Activated CD4-positive, alpha-beta T cell treated with anti-CD3 and anti-CD28 coated beads, Interleukin-2, amount 10 ng/mL, durations not matched to agents 7 days and 5 days (primary cell): Measurements from ENCODE around the gene LRG1. TPM values are rescaled to one million over a fixed set of nuclear protein-coding genes. Genes with fewer than 3 reads are reported as not detected.
"Not testable (repeated sequence)": the region's sequence is repeated elsewhere in the genome, so short reads cannot be mapped to it uniquely, and the experiment has no call there.

ENCODE experiments used
- CTCF ChIA-PET: fragments of 350-600 bp; sonication (Branson Sonifier 250); formaldehyde crosslinking; loops from one replicate; lab custom pipeline; 2021; ENCODE audit warnings: antibody characterized with exemption; lab: Charles Lee
- POLR2A ChIA-PET: fragments of 350-600 bp; sonication (Branson Sonifier 250); formaldehyde crosslinking; loops from one replicate; lab custom pipeline; 2021; ENCODE audit warnings: antibody characterized with exemption; lab: Charles Lee
- DNase-seq: peaks from one replicate; pipeline ENCODE4 v3.0.0-alpha.2; 2020
- H3K27ac Mint-ChIP-seq: one replicate; pipeline ENCODE4 v1.8.0; 2021; ENCODE audit warnings: mild to moderate bottlenecking, moderate library complexity, mixed read lengths
- H3K27me3 Mint-ChIP-seq: one replicate; pipeline ENCODE4 v1.8.0; 2021; ENCODE audit warnings: mixed read lengths
- H3K36me3 Mint-ChIP-seq: one replicate; pipeline ENCODE4 v1.8.0; 2021; ENCODE audit warnings: low read depth, mixed read lengths
- H3K4me1 Mint-ChIP-seq: one replicate; pipeline ENCODE4 v1.8.0; 2021; ENCODE audit warnings: mixed read lengths
- H3K4me3 Mint-ChIP-seq: one replicate; pipeline ENCODE4 v1.8.0; 2021; ENCODE audit warnings: mild to moderate bottlenecking, moderate library complexity, mixed read lengths
- H3K9me3 Mint-ChIP-seq: one replicate; pipeline ENCODE4 v1.8.0; 2021; ENCODE audit warnings: mixed read lengths
- total RNA-seq, 2 experiments: library from RNA; stranded (reverse); gene quantifications; one replicate each; pipeline ENCODE4 v1.2.3, GENCODE V29; 2021

The LRG1 gene
- total RNA-seq, 2 experiments from 2014 or later = 0.07 TPM; not detected in 1

GRCh38 chr19:4527377-4527776, 12.5 kb downstream of the LRG1 start:
- H3K36me3 Mint-ChIP-seq, H3K4me1 Mint-ChIP-seq, H3K4me3 Mint-ChIP-seq, DNase-seq, H3K9me3 Mint-ChIP-seq, H3K27ac Mint-ChIP-seq, H3K27me3 Mint-ChIP-seq, POLR2A ChIA-PET: not testable (repeated sequence)
- CTCF ChIA-PET = interaction anchor here (0.6 to 1.2 kb wide), 2 partner anchors 8 to 58 kb away, joined by 3 to 4 read pairs; partner anchors contain the start of gene PLIN5

GRCh38 chr19:4525563-4526002, 14.3 kb downstream of the LRG1 start:
- H3K27me3 Mint-ChIP-seq = no peaks in the 10 kb centered on the region
- H3K36me3 Mint-ChIP-seq = no peaks in the 10 kb centered on the region
- H3K4me3 Mint-ChIP-seq = no peak overlapping the region
- no peak for DNase-seq
- no peaks in the 10 kb centered on the region for H3K9me3 Mint-ChIP-seq
- no peak overlapping the region for H3K27ac Mint-ChIP-seq
- H3K4me1 Mint-ChIP-seq = no peaks in the 10 kb centered on the region
- POLR2A ChIA-PET = no interaction called here
- CTCF ChIA-PET = interaction anchor here (0.6 to 2.9 kb wide), 17 partner anchors 9 to 385 kb away, joined by 3 to 19 read pairs (median 4); partner anchors contain the start of genes LRG1, PLIN5 and YJU2

DNA sequence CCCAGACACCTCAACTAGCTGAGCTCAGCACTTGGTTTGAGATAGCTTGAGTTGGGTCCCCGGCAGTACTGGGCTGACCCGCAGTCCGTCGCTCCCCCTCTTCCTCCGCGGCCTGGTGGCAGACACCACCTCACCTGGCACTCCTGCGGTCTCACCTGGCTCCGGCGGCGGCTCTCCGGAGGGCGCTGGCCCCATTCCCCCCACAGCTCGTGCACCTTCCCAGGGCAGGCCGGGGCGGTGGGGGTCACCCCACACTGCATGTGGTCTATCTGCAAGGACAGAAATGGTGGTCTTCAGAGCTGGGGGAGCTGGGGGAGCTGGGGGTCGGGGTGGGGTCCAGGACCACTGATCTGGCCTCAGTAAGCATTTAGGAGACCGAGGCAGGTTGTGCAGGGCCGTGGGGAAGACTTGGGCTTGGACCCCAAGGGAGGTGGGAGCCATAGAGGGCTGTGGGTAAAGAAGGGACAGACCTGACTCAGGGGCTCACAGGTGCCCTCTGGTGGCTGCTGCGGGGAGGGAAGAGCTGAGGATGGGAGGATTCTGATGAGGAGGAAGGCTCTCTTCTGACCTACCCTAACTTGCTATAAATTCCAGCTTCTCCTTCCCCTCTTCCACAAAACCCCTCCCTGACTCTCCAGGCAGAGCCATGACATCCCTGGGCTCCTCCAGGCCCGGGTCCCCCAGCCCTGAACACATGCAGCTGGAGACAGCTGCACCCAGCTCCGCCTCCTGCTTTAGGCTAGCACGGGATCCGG, 14.9 kb downstream of the LRG1 start:
- Mint-ChIP-seq H3K27ac (no peak overlapping the region), H3K4me1 (no peaks in the 10 kb centered on the region), H3K9me3 (no peaks in the 10 kb centered on the region), H3K27me3 (no peaks in the 10 kb centered on the region), H3K4me3 (no peak overlapping the region), H3K36me3 (no peaks in the 10 kb centered on the region)
- ChIA-PET POLR2A (no interaction called here), CTCF (interaction anchor here (0.6 to 2.9 kb wide), 19 partner anchors 9 to 385 kb away, joined by 3 to 19 read pairs (median 4); partner anchors contain the start of genes LRG1, PLIN5 and YJU2)
- DNase-seq = peak; percentile 75

DNA sequence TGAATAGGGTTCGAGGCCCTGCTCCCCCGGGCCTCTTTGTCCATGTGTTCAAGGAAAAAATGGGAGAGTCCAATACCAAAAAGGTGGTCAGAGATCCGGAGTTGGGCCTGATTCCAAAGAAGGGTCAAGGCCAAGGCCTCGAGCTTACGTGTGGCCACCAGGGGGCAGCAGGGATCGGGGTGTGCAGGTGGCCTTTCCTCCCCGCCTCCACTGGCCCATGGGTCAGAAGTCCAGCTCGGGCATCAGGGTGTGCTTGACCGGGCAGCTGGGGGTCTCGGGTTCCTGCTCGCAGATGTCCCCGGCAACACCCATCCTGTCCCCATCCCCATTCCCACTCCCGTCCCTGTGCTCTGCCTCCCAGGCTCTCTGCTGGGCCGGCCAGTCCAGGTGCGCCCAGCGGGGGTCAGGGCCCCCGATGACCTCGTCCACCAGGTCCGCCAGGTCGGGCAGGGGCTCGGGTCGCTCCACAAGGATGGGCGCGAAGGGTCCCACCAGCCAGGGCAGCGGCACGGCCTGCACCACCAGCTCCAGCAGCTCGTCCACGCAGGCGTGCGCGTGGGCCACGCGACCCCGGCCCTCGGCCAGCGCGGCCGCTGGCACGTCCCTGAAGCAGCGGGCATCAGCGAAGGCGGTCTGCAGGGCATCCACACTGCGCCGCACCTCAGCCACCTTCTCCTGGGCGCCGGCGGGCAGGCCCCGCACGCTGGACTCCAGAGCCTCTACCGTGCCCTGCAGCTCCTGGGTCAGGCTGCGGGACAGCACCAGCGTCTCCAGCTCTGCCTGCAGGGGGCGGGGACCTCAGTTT, 16.3 kb downstream of the LRG1 start:
- H3K4me3 Mint-ChIP-seq = no peak overlapping the region
- no peaks in the 10 kb centered on the region for H3K36me3 Mint-ChIP-seq
- no peaks in the 10 kb centered on the region for H3K9me3 Mint-ChIP-seq
- peak; percentile 16 for DNase-seq
- ChIA-PET CTCF (interaction anchor here (0.6 to 2.9 kb wide), 8 partner anchors 9 to 368 kb away, joined by 3 to 18 read pairs (median 4); partner anchors contain the start of gene PLIN5), POLR2A (no interaction called here)
- no peaks in the 10 kb centered on the region for H3K27me3 Mint-ChIP-seq
- no peaks in the 10 kb centered on the region for H3K4me1 Mint-ChIP-seq
- no peak overlapping the region for H3K27ac Mint-ChIP-seq

GRCh38 chr19:4522291-4523002, 17.4 kb downstream of the LRG1 start:
- CTCF ChIA-PET = interaction anchor here (0.6 to 1.4 kb wide), 4 partner anchors 13 to 369 kb away, joined by 3 to 6 read pairs (median 4); partner anchors contain the start of gene PLIN5
- POLR2A ChIA-PET = no interaction called here
- no peaks in the 10 kb centered on the region for H3K36me3 Mint-ChIP-seq
- no peak overlapping the region for H3K27ac Mint-ChIP-seq
- no peak for DNase-seq
- H3K4me3 Mint-ChIP-seq = no peak overlapping the region
- no peaks in the 10 kb centered on the region for H3K27me3 Mint-ChIP-seq
- no peaks in the 10 kb centered on the region for H3K9me3 Mint-ChIP-seq
- no peaks in the 10 kb centered on the region for H3K4me1 Mint-ChIP-seq

- DNase-seq = no peak
- Mint-ChIP-seq H3K4me1 (no peaks in the 10 kb centered on the region), H3K27me3 (no peaks in the 10 kb centered on the region), H3K9me3 (no peaks in the 10 kb centered on the region), H3K4me3 (no peak overlapping the region), H3K27ac (no peak overlapping the region), H3K36me3 (no peaks in the 10 kb centered on the region)
- CTCF ChIA-PET = interaction anchor here (0.7 to 1.0 kb wide), 2 partner anchors 15 to 255 kb away, joined by 3 read pairs; no protein-coding TSS in a partner anchor
- POLR2A ChIA-PET = no interaction called here
Observed at GRCh38 chr19:4521888-4522242, 18.0 kb downstream of the LRG1 start.

- Mint-ChIP-seq H3K36me3 (no peaks in the 10 kb centered on the region), H3K4me1 (no peaks in the 10 kb centered on the region), H3K4me3 (no peak overlapping the region), H3K9me3 (no peaks in the 10 kb centered on the region), H3K27ac (no peak overlapping the region), H3K27me3 (no peaks in the 10 kb centered on the region)
- no peak for DNase-seq
- CTCF ChIA-PET = interaction anchor here (0.7 to 1.0 kb wide), 2 partner anchors 14 to 255 kb away, joined by 3 read pairs; no protein-coding TSS in a partner anchor
- POLR2A ChIA-PET = no interaction called here
Observed at GRCh38 chr19:4521170-4521887, 18.5 kb downstream of the LRG1 start.

GRCh38 chr19:4519521-4520277, 20.1 kb downstream of the LRG1 start:
- H3K9me3 Mint-ChIP-seq = no peaks in the 10 kb centered on the region
- ChIA-PET CTCF (no interaction called here), POLR2A (no interaction called here)
- H3K27me3 Mint-ChIP-seq = no peaks in the 10 kb centered on the region
- DNase-seq = no peak
- H3K4me1 Mint-ChIP-seq = no peaks in the 10 kb centered on the region
- no peak overlapping the region for H3K4me3 Mint-ChIP-seq
- no peak overlapping the region for H3K27ac Mint-ChIP-seq
- H3K36me3 Mint-ChIP-seq = no peaks in the 10 kb centered on the region

DNA sequence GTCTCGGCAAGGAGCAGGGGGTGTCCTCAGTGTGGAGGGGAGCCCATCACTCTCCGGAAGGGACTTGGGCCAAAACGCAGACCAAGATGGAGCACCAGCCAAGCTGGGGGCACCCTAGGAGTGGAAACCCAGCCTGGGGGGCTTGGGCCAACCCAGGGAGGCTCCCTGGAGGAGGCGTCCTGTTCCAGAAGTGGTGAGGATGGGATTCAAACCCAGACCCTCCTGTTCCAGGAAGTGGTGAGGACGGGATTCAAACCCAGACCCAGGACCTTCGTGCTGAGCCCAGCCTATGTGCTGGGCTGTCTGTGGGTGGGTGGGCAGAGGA, 20.7 kb downstream of the LRG1 start:
- peak overlapping the region; percentile 60 for H3K27ac Mint-ChIP-seq
- no peak for DNase-seq
- no peaks in the 10 kb centered on the region for H3K9me3 Mint-ChIP-seq
- H3K4me1 Mint-ChIP-seq = no peaks in the 10 kb centered on the region
- no peak overlapping the region for H3K4me3 Mint-ChIP-seq
- ChIA-PET CTCF (no interaction called here), POLR2A (no interaction called here)
- no peaks in the 10 kb centered on the region for H3K27me3 Mint-ChIP-seq
- H3K36me3 Mint-ChIP-seq = no peaks in the 10 kb centered on the region

DNA sequence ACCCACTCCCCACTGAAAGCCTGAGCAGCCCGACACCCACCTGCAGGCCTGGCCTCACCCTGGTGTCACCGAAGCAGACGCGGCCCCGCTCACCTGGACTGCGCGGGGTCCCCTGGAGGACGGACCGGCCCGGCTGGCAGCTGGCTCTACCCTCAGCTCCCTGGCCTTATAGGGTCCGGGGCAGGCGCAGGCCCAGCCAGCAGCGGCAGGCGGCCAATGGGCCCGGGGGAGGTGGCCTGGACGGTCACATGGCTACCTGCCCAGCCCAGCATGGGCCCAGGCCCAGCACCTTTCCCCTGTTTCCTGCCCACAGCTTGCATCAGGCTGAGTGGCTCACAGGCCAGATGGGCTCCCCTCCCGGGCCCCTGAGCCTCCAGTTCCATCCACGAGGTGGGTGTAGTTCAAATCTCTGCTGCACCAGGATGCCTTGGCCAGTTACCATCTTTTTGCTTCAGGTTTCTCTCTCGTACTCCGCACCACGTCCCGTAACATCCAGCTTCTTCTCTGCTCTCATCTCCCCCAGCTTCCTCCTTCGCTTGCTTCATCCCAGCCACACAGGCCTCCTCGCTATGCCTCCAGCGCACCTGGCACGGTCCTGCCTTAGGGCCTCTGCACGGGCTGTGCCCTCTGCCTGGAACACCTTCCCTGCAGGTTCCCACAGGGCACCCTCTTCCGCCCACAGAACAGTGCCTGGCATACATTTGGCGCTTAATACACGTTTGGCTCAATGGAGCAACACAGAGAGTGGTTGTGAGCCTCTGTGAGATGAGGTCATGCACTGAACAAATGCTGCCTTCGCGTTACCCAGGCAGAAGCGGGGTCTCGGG, 21.3 kb downstream of the LRG1 start, which contains the start of gene PLIN4:
TSS of gene PLIN4 (minus strand) at position 142 of the 827 bp plus-strand sequence. CDS start 214 bp downstream, outside the sequence.
- POLR2A ChIA-PET = no interaction called here
- Mint-ChIP-seq H3K9me3 (no peaks in the 10 kb centered on the region), H3K4me1 (no peaks in the 10 kb centered on the region), H3K27me3 (no peaks in the 10 kb centered on the region), H3K4me3 (no peak within 1 kb of the TSS), H3K27ac (peak within 1 kb of the TSS; percentile 60), H3K36me3 (no peaks in the 10 kb centered on the region)
- no peak for DNase-seq
- CTCF ChIA-PET = no interaction called here
